ENCODE results near the gene CROCC2. TPM values are rescaled to one million over a fixed set of nuclear protein-coding genes. Genes with fewer than 3 reads are reported as not detected.
A peak's percentile ranks its signal among the peaks of the same experiment; 100 is the strongest.

Gene CROCC2
- polyA plus RNA-seq, 1 of the 3 experiments (the other 2 are of a cell fraction) = not detected

- 69% methylated on average over 13 of the region's 40 CpGs for WGBS (ENCODE audit: low lambda C conversion rate)
- H3K9ac ChIP-seq = no peak overlapping the region
- no peak overlapping the region for H3K27ac ChIP-seq (ENCODE audit: low read depth in 2 of 2, low read length in 1 of 2)
- H3K79me2 ChIP-seq (ENCODE audit: insufficient read depth) = no peaks in the 10 kb centered on the region
- no peaks in the 10 kb centered on the region for H3K9me3 ChIP-seq
- no peaks in the 10 kb centered on the region for H3K9me2 ChIP-seq
- ChIA-PET POLR2A (no interaction called here), CTCF (interaction anchor here (0.9 to 2.5 kb wide), 3 partner anchors 25 to 37 kb away, joined by 4 to 9 read pairs (median 6); no protein-coding TSS in a partner anchor)
- no peaks in the 10 kb centered on the region for H3K27me3 ChIP-seq (ENCODE audit: insufficient read depth)
- H3K36me3 ChIP-seq (replicated peaks in 1 of 2; ENCODE audit: control insufficient read depth in 1 of 2, insufficient read depth in 2 of 2, low read length in 1 of 2) = no peaks in the 10 kb centered on the region
- TF ChIP-seq MXI1 (IDR thresholded peaks at IDR 0.05; ENCODE audit: low read depth, low read length) (no peak), ELF1 (IDR thresholded peaks at IDR 0.05) (no peak), IRF3 (IDR thresholded peaks at IDR 0.05; ENCODE audit: low read depth, low read length) (no peak), CTCF (IDR thresholded peaks at IDR 0.05) (no peak), PBX3 (IDR thresholded peaks at IDR 0.05) (no peak), FOXM1 (IDR thresholded peaks at IDR 0.05; ENCODE audit: low read depth) (no peak), SMC3 (IDR thresholded peaks at IDR 0.05; ENCODE audit: low read depth, low read length) (no peak), EP300 (IDR thresholded peaks at IDR 0.05; ENCODE audit: borderline replicate concordance in 1 of 2, low read depth in 1 of 2, low read length in 1 of 2) (no peak), TCF12 (IDR thresholded peaks at IDR 0.05) (no peak), GABPA (IDR thresholded peaks at IDR 0.05; ENCODE audit: low read depth) (no peak), FOXJ3 (CRISPR knock-in tag; IDR thresholded peaks at IDR 0.05) (no peak), RFX5 (IDR thresholded peaks at IDR 0.05; ENCODE audit: low read length) (no peak), YY1 (IDR thresholded peaks at IDR 0.05; ENCODE audit: low read depth) (no peak), MAX (IDR thresholded peaks at IDR 0.05; ENCODE audit: low read depth) (no peak), USF1 (IDR thresholded peaks at IDR 0.05; ENCODE audit: borderline replicate concordance, low read depth) (no peak), ZBTB33 (IDR thresholded peaks at IDR 0.05; ENCODE audit: borderline replicate concordance, low read depth) (no peak), RAD21 (IDR thresholded peaks at IDR 0.05; ENCODE audit: low read length) (no peak), SIN3A (IDR thresholded peaks at IDR 0.05; ENCODE audit: borderline replicate concordance, low read depth, low read length) (no peak), NFIC (IDR thresholded peaks at IDR 0.05; ENCODE audit: borderline replicate concordance) (no peak), POLR2AphosphoS5 (IDR thresholded peaks at IDR 0.05; ENCODE audit: low read depth, low read length) (no peak)
- H3K4me1 ChIP-seq (ENCODE audit: control insufficient read depth in 1 of 2, insufficient read depth in 2 of 2, low read depth in 1 of 2, low read length in 1 of 2) = peaks cover 0 to 8% of the 10 kb centered on the region in 2 experiments; a peak in 1 of 4 replicates
- no peaks in the 10 kb centered on the region for H4K20me1 ChIP-seq (ENCODE audit: insufficient read depth)
- peak; percentile 48 for DNase-seq
- H3K4me2 ChIP-seq = no peak overlapping the region
- no peak overlapping the region for H2AFZ ChIP-seq (ENCODE audit: low read depth)
- H3F3A ChIP-seq (replicated peaks; ENCODE audit: insufficient read depth) = no peaks in the 10 kb centered on the region
- H3K4me3 ChIP-seq (ENCODE audit: low read depth in 2 of 2, low read length in 1 of 2) = no peak overlapping the region
These were observed 28.4 kb upstream of the CROCC2 start for GRCh38 chr2:240877460-240878340.
